H1 (cell line): ENCODE data around the gene CCDC124. TPM values are rescaled to one million over a fixed set of nuclear protein-coding genes. Genes with fewer than 3 reads are reported as not detected.
"Not testable (repeated sequence)": the region's sequence is repeated elsewhere in the genome, so short reads cannot be mapped to it uniquely, and the experiment has no call there.

Source experiments
- CTCF ChIA-PET: fragments of 300-600 bp; sonication (Branson Sonifier 250); formaldehyde crosslinking; loops from one replicate; lab custom pipeline; 2021; ENCODE audit not compliant: partially characterized antibody; lab: Charles Lee
- POLR2A ChIA-PET: fragments of 300-600 bp; sonication (Branson Sonifier 250); formaldehyde crosslinking; loops from one replicate; lab custom pipeline; 2021; ENCODE audit warnings: inconsistent platforms; ENCODE audit not compliant: partially characterized antibody; lab: Charles Lee
- DNase-seq, 2 experiments: peaks; one replicate each; pipeline versions ENCODE4 v3.0.0 to v3.0.0-alpha.2; 2010 to 2022; ENCODE audit warnings: low spot score in 2 of 2, low read depth in 1 of 2, mixed read lengths in 1 of 2
- FAIRE-seq: peaks from 2 replicates; lab custom pipeline; 2011; peaks lifted over from hg19 to GRCh38; lab: Jason Lieb, UNC
- H2AFZ ChIP-seq: 2 replicates; pipeline ENCODE4 v1.8.1; 2012; ENCODE audit warnings: low read length, inconsistent platforms
- H2AK5ac ChIP-seq: 2 replicates; pipeline ENCODE4 v1.6.1; 2013; ENCODE audit warnings: low read depth, low read length
- H2BK120ac ChIP-seq: replicated peaks from 2 replicates; pipeline ENCODE3; 2013; ENCODE audit warnings: low read depth, low read length, inconsistent platforms
- H2BK12ac ChIP-seq: 2 replicates; pipeline ENCODE4 v1.6.1; 2013; ENCODE audit warnings: low read depth, low read length
- H2BK15ac ChIP-seq: 2 replicates; pipeline ENCODE4 v1.6.1; 2013; ENCODE audit warnings: low read length
- H2BK20ac ChIP-seq: 2 replicates; pipeline ENCODE4 v1.6.1; 2013; ENCODE audit warnings: low read length
- H2BK5ac ChIP-seq: 2 replicates; pipeline ENCODE4 v1.6.1; 2013; ENCODE audit warnings: low read depth, low read length
- H3K14ac ChIP-seq: 2 replicates; pipeline ENCODE4 v1.6.1; 2013; ENCODE audit warnings: inconsistent platforms; ENCODE audit not compliant: insufficient read length
- H3K18ac ChIP-seq: 2 replicates; pipeline ENCODE4 v1.6.1; 2013; ENCODE audit warnings: low read length; ENCODE audit errors: extremely low read depth
- H3K23ac ChIP-seq: 2 replicates; pipeline ENCODE4 v1.6.1; 2013; ENCODE audit warnings: inconsistent platforms; ENCODE audit not compliant: insufficient read length
- H3K23me2 ChIP-seq: 2 replicates; pipeline ENCODE4 v1.6.1; 2013; ENCODE audit warnings: low read depth, low read length
- H3K27ac ChIP-seq: 2 replicates; pipeline ENCODE4 v1.6.1; 2011; ENCODE audit warnings: low read depth, low read length, inconsistent platforms
- H3K27me3 ChIP-seq, 4 experiments: replicated peaks in 1 of 4; 1 replicate in 1 of 4; 2 replicates in 3 of 4; pipeline versions ENCODE4 v1.6.1 to v1.8.1; 2011 to 2013; ENCODE audit warnings: low read length in 3 of 4, mild to moderate bottlenecking in 3 of 4, inconsistent platforms in 2 of 4, mixed read lengths in 2 of 4, moderate library complexity in 1 of 4; ENCODE audit not compliant: control insufficient read depth in 3 of 4, insufficient read depth in 3 of 4; ENCODE audit errors: extremely low read depth in 1 of 4
- H3K36me3 ChIP-seq, 4 experiments: 2 replicates each; pipeline versions ENCODE4 v1.6.1 to v1.8.1; 2011 to 2013; ENCODE audit warnings: mild to moderate bottlenecking in 4 of 4, low read length in 3 of 4, moderate library complexity in 2 of 4, control low read depth in 1 of 4, inconsistent platforms in 1 of 4; ENCODE audit not compliant: insufficient read depth in 4 of 4, control insufficient read depth in 2 of 4
- H3K4ac ChIP-seq: replicated peaks from 2 replicates; pipeline ENCODE3; 2013; ENCODE audit warnings: low read length, low read depth, mixed read lengths, inconsistent platforms; ENCODE audit not compliant: insufficient read length
- H3K4me1 ChIP-seq, 4 experiments: replicated peaks in 1 of 4; 1 replicate in 1 of 4; 2 replicates in 3 of 4; pipeline versions ENCODE4 v1.6.1 to v1.8.1; 2011 to 2013; ENCODE audit warnings: low read length in 3 of 4, inconsistent platforms in 2 of 4, mixed read lengths in 1 of 4; ENCODE audit not compliant: insufficient read depth in 4 of 4, control insufficient read depth in 3 of 4
- H3K4me2 ChIP-seq, 2 experiments: 2 replicates each; pipeline versions ENCODE4 v1.6.1 to v1.8.1; 2011 to 2013; ENCODE audit warnings: low read depth in 2 of 2, low read length in 2 of 2, control low read depth in 1 of 2, inconsistent platforms in 1 of 2, mild to moderate bottlenecking in 1 of 2; ENCODE audit not compliant: insufficient read depth in 1 of 2
- H3K4me3 ChIP-seq, 4 experiments: fragments of 200-600, 300-600 bp in 1 of 4; sonication (generic), shearing (Covaris generic), sonication (Bioruptor Twin) in 1 of 4; 2 replicates each; pipeline versions ENCODE4 v1.5.1 to v1.8.1; 2011 to 2016; ENCODE audit warnings: low read length in 4 of 4, low read depth in 3 of 4, control low read depth in 2 of 4, inconsistent platforms in 2 of 4, mild to moderate bottlenecking in 2 of 4, mixed read lengths in 1 of 4, moderate library complexity in 1 of 4; ENCODE audit not compliant: insufficient read depth in 2 of 4; ENCODE audit errors: extremely low read depth in 1 of 4
- H3K56ac ChIP-seq: replicated peaks from 2 replicates; pipeline ENCODE3; 2013; ENCODE audit warnings: low read depth, mild to moderate bottlenecking, mixed read lengths, low read length, inconsistent platforms; ENCODE audit not compliant: insufficient read length
- H3K79me1 ChIP-seq: 2 replicates; pipeline ENCODE4 v1.6.1; 2013; ENCODE audit warnings: low read depth, low read length, control low read depth
- H3K79me2 ChIP-seq, 2 experiments: 2 replicates each; pipeline versions ENCODE4 v1.6.1 to v1.8.1; 2012 to 2013; ENCODE audit warnings: low read length in 2 of 2, mild to moderate bottlenecking in 2 of 2, inconsistent platforms in 1 of 2; ENCODE audit not compliant: insufficient read depth in 2 of 2, control insufficient read depth in 1 of 2
- H3K9ac ChIP-seq, 4 experiments: replicated peaks in 1 of 4; 1 replicate in 1 of 4; 2 replicates in 3 of 4; pipeline versions ENCODE4 v1.6.1 to v1.8.1; 2011 to 2013; ENCODE audit warnings: low read depth in 3 of 4, low read length in 3 of 4, control low read depth in 2 of 4, mild to moderate bottlenecking in 2 of 4, moderate library complexity in 2 of 4, inconsistent platforms in 1 of 4; ENCODE audit errors: extremely low read depth in 1 of 4
- H3K9me3 ChIP-seq, 2 experiments: 2 replicates each; pipeline versions ENCODE4 v1.6.1 to v1.8.1; 2012 to 2013; ENCODE audit warnings: mild to moderate bottlenecking in 2 of 2, moderate library complexity in 2 of 2, control low read depth in 1 of 2, inconsistent platforms in 1 of 2, low read depth in 1 of 2, low read length in 1 of 2, mixed read lengths in 1 of 2; ENCODE audit not compliant: insufficient read depth in 2 of 2
- H4K20me1 ChIP-seq, 2 experiments: replicated peaks in 1 of 2; 2 replicates each; pipeline versions ENCODE3 to v1.8.1; 2011 to 2013; ENCODE audit warnings: inconsistent platforms in 2 of 2, low read length in 2 of 2, mild to moderate bottlenecking in 1 of 2; ENCODE audit not compliant: insufficient read depth in 2 of 2, control insufficient read depth in 1 of 2
- H4K5ac ChIP-seq: 2 replicates; pipeline ENCODE4 v1.6.1; 2013; ENCODE audit warnings: low read length, low read depth, mixed read lengths, inconsistent platforms; ENCODE audit not compliant: insufficient read length
- H4K8ac ChIP-seq: 2 replicates; pipeline ENCODE4 v1.8.0; 2013; ENCODE audit warnings: mild to moderate bottlenecking, moderate library complexity, low read length, inconsistent platforms; ENCODE audit not compliant: insufficient read depth; ENCODE audit errors: extremely low read depth
- H4K91ac ChIP-seq: replicated peaks from 2 replicates; pipeline ENCODE3; 2013; ENCODE audit warnings: low read length, mixed read lengths, inconsistent platforms; ENCODE audit not compliant: insufficient read length
- WGBS, 2 experiments: shearing (Covaris generic) in 1 of 2; methylation state at CpG; one replicate each; pipeline versions ENCODE4 v1.1.6 to v1.1.7; 2013 to 2015; ENCODE audit warnings: low lambda C conversion rate in 2 of 2, mixed read lengths in 2 of 2, inconsistent platforms in 1 of 2, low coverage in 1 of 2, missing lambda C conversion rate in 1 of 2; ENCODE audit not compliant: insufficient replicate concordance in 2 of 2, insufficient coverage in 1 of 2, insufficient read length in 1 of 2; ENCODE audit errors: extremely low coverage in 1 of 2, missing lambda C conversion rate in 1 of 2; 5-methylcytosine and 5-hydroxymethylcytosine counted together
- polyA plus RNA-seq, 7 experiments: library from polyadenylated mRNA; depleted of rRNA in 3 of 7; stranded (reverse) in 5 of 7; unstranded in 2 of 7; fragments of >200 nt in 5 of 7; fragments of 200-250 nt in 2 of 7; gene quantifications; 1 replicate in 5 of 7; 2 replicates in 1 of 7; 4 replicates in 1 of 7; pipeline versions ENCODE4 v1.2.1 to v1.2.3, GENCODE V29; 2011 to 2013; ENCODE audit warnings: missing spikeins in 2 of 7, mixed read lengths in 2 of 7
- total RNA-seq: library from RNA; stranded (reverse); fragmentation: NEBNext Ultra II Directional; extraction: Animal tissue kit (Norgen Biotek cat#: 25700); gene quantifications from 2 replicates; pipeline ENCODE4 v1.2.1, GENCODE V29; 2021

CCDC124 gene
- total and polyA plus RNA-seq, 2 of the 8 experiments (the other 6 are each of a cell fraction or from before 2014, with no cell fraction given): 95.2 to 103 TPM

- H3K9ac ChIP-seq, H2BK15ac ChIP-seq, H4K8ac ChIP-seq, H2AFZ ChIP-seq, H3K4me2 ChIP-seq, H3K14ac ChIP-seq, H3K4me1 ChIP-seq, H4K20me1 ChIP-seq, H4K91ac ChIP-seq, FAIRE-seq, DNase-seq, H2BK5ac ChIP-seq, H3K4me3 ChIP-seq, H3K36me3 ChIP-seq, CTCF ChIA-PET, H3K56ac ChIP-seq, H2BK20ac ChIP-seq, H2BK12ac ChIP-seq, H3K79me2 ChIP-seq, H3K79me1 ChIP-seq, H3K23ac ChIP-seq, H3K18ac ChIP-seq, H3K4ac ChIP-seq, H3K27me3 ChIP-seq, H2BK120ac ChIP-seq, H2AK5ac ChIP-seq, H3K23me2 ChIP-seq, POLR2A ChIA-PET, H4K5ac ChIP-seq, H3K27ac ChIP-seq: not testable (repeated sequence)
- peaks cover 7 to 18% of the 10 kb centered on the region in 2 experiments for H3K9me3 ChIP-seq
- WGBS, 2 experiments: 91% methylated on average over 9 of the region's 30 CpGs; no CpG with 5 or more reads in 1 of the 2 experiments
These were observed 14.7 kb upstream of the CCDC124 start for GRCh38 chr19:17918151-17918550.

- POLR2A ChIA-PET: interaction anchor here (1.3 kb wide), 1 partner anchor 60 kb away, joined by 6 read pairs; the partner anchor contains the start of gene RPL18A
- H3K4me2 ChIP-seq, H3K79me2 ChIP-seq: not testable (repeated sequence)
These were observed 13.7 kb upstream of the CCDC124 start for GRCh38 chr19:17919122-17919521.

More at GRCh38 chr19:17919122-17919521, 13.7 kb upstream of the CCDC124 start:
- not testable (repeated sequence) for H3K79me1 ChIP-seq, H3K56ac ChIP-seq, H3K36me3 ChIP-seq, FAIRE-seq, H2BK15ac ChIP-seq, H2BK5ac ChIP-seq, H3K4ac ChIP-seq, H3K23ac ChIP-seq, H3K4me3 ChIP-seq, H4K5ac ChIP-seq, H4K91ac ChIP-seq, H3K23me2 ChIP-seq, H3K4me1 ChIP-seq, H3K27me3 ChIP-seq, H3K18ac ChIP-seq, H2BK120ac ChIP-seq, H4K20me1 ChIP-seq, H2BK12ac ChIP-seq, H3K27ac ChIP-seq, H2BK20ac ChIP-seq, H3K9ac ChIP-seq, H3K14ac ChIP-seq, H2AK5ac ChIP-seq, DNase-seq, H2AFZ ChIP-seq, H4K8ac ChIP-seq
- CTCF ChIA-PET: interaction anchor here (0.6 kb wide), 1 partner anchor 91 kb away, joined by 4 read pairs; no protein-coding TSS in a partner anchor
- 78% methylated on average over 5 of the region's 5 CpGs; no CpG with 5 or more reads in 1 of the 2 experiments for WGBS, 2 experiments
- peaks cover 5 to 18% of the 10 kb centered on the region in 2 experiments; a peak in 3 of 4 replicates for H3K9me3 ChIP-seq
